K562 (cell line): ENCODE results near the gene CAMK1D. TPM values are rescaled to one million over a fixed set of nuclear protein-coding genes. Genes with fewer than 3 reads are reported as not detected.

Experiments used
- BACH1 ChIP-seq: fragments of 200-800 bp; sonication (Bioruptor generic); IDR thresholded peaks from 2 replicates; pipeline ENCODE4 v1.6.1; 2016; ENCODE audit warnings: missing genetic modification characterization, missing compliant biosample characterization
- CBX2 ChIP-seq: fragments of 200-600 bp; sonication (generic); IDR thresholded peaks from one replicate; pipeline ENCODE4 v1.6.1; 2012; ENCODE audit warnings: mild to moderate bottlenecking, low read length, inconsistent platforms; ENCODE audit not compliant: insufficient read depth, poor library complexity, severe bottlenecking
- HDAC6 ChIP-seq: IDR thresholded peaks from 2 replicates; pipeline ENCODE4 v1.6.1; 2012; ENCODE audit warnings: low read depth, mild to moderate bottlenecking, control low read depth, inconsistent platforms, low read length, moderate library complexity
- MTA3 ChIP-seq: fragments of 450-650 bp; formaldehyde crosslinking; IDR thresholded peaks from 2 replicates; pipeline ENCODE4 v1.6.1; 2017; ENCODE audit warnings: mild to moderate bottlenecking, borderline replicate concordance
- NCOA6 ChIP-seq: fragments of 450-650 bp; IDR thresholded peaks from 2 replicates; pipeline ENCODE4 v1.6.1; 2017; ENCODE audit warnings: mild to moderate bottlenecking
- RNF2 ChIP-seq: sonication (generic); IDR thresholded peaks from 2 replicates; pipeline ENCODE4 v1.6.1; 2016
- ZBTB8A ChIP-seq: fragments of 450-650 bp; IDR thresholded peaks from 2 replicates; pipeline ENCODE4 v1.6.1; 2018; ENCODE audit warnings: mild to moderate bottlenecking, moderate library complexity; ENCODE audit not compliant: partially characterized antibody
- ZNF197 ChIP-seq: fragments of 200-800 bp; sonication (Bioruptor generic); IDR thresholded peaks from 2 replicates; pipeline ENCODE4 v1.6.1; 2016; ENCODE audit warnings: low read depth, missing genetic modification characterization, missing compliant biosample characterization
- polyA plus RNA-seq, 8 experiments: library from polyadenylated mRNA; depleted of rRNA in 4 of 8; stranded (reverse) in 5 of 8; unstranded in 3 of 8; fragments of >200 nt; fragmentation: Nextera tagmentation in 2 of 8; fragmentation: Illumina TruSeq in 1 of 8; extraction: Ambion mirVana in 2 of 8; extraction: Trizol in 1 of 8; gene quantifications; 2 replicates each; pipeline versions ENCODE4 v1.2.1 to v1.2.3, GENCODE V29; 2011 to 2014; ENCODE audit warnings: inconsistent platforms in 1 of 8, missing spikeins in 1 of 8
- total RNA-seq, 7 experiments: library from RNA; depleted of rRNA in 6 of 7; stranded (reverse); fragments of >200 nt in 6 of 7; fragmentation: Illumina TruSeq in 2 of 7; extraction: Trizol in 2 of 7; gene quantifications; 2 replicates each; pipeline versions ENCODE4 v1.2.1 to v1.2.3, GENCODE V29; 2011 to 2021; ENCODE audit warnings: low replicate concordance in 1 of 7
- TF ChIP-seq, protein P1 (sequence below): sonication (generic); formaldehyde crosslinking; IDR thresholded peaks from 2 replicates; pipeline ENCODE4 v1.8.0; 2023; ENCODE audit warnings: missing genetic modification reagents, mild to moderate bottlenecking, borderline replicate concordance
- TF ChIP-seq, protein P2 (sequence below): sonication (generic); formaldehyde crosslinking; IDR thresholded peaks from 2 replicates; pipeline ENCODE4 v1.8.1; 2022; ENCODE audit warnings: missing genetic modification reagents
- TF ChIP-seq, protein P3 (sequence below): sonication (generic); formaldehyde crosslinking; IDR thresholded peaks from 2 replicates; pipeline ENCODE4 v1.8.1; 2023; ENCODE audit warnings: mild to moderate bottlenecking, missing genetic modification reagents

The CAMK1D gene
- total and polyA plus RNA-seq, 9 of the 15 experiments (the other 6 are each of a cell fraction or from before 2014, with no cell fraction given): 0.12 to 0.24 (median 0.20) TPM; not detected in 5

DNA sequence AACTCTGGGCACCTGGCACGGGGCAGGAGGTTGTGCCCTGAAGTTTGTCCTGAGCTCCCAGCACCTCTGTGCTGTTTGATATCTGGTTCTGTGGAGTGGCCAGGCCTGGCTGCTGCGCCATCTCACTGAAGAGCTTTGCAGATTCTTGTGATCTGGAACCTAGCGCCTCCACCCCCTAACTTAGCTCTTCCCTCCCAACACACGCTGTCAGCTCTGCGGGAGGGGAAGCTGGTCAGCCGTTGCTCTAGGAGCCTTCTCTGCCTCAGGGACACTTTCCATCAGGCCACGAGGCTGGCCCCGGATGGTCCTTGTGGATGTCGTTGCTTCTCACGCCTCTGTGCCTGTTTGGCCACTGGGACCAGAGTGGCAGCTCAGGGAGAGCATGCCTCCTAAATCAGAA, 438.9 kb downstream of the CAMK1D start (continued):
- TF ChIP-seq, protein P1, sequence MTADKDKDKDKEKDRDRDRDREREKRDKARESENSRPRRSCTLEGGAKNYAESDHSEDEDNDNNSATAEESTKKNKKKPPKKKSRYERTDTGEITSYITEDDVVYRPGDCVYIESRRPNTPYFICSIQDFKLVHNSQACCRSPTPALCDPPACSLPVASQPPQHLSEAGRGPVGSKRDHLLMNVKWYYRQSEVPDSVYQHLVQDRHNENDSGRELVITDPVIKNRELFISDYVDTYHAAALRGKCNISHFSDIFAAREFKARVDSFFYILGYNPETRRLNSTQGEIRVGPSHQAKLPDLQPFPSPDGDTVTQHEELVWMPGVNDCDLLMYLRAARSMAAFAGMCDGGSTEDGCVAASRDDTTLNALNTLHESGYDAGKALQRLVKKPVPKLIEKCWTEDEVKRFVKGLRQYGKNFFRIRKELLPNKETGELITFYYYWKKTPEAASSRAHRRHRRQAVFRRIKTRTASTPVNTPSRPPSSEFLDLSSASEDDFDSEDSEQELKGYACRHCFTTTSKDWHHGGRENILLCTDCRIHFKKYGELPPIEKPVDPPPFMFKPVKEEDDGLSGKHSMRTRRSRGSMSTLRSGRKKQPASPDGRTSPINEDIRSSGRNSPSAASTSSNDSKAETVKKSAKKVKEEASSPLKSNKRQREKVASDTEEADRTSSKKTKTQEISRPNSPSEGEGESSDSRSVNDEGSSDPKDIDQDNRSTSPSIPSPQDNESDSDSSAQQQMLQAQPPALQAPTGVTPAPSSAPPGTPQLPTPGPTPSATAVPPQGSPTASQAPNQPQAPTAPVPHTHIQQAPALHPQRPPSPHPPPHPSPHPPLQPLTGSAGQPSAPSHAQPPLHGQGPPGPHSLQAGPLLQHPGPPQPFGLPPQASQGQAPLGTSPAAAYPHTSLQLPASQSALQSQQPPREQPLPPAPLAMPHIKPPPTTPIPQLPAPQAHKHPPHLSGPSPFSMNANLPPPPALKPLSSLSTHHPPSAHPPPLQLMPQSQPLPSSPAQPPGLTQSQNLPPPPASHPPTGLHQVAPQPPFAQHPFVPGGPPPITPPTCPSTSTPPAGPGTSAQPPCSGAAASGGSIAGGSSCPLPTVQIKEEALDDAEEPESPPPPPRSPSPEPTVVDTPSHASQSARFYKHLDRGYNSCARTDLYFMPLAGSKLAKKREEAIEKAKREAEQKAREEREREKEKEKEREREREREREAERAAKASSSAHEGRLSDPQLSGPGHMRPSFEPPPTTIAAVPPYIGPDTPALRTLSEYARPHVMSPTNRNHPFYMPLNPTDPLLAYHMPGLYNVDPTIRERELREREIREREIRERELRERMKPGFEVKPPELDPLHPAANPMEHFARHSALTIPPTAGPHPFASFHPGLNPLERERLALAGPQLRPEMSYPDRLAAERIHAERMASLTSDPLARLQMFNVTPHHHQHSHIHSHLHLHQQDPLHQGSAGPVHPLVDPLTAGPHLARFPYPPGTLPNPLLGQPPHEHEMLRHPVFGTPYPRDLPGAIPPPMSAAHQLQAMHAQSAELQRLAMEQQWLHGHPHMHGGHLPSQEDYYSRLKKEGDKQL: no peak
- TF ChIP-seq MTA3 (no peak), ZBTB8A (no peak), NCOA6 (no peak), RNF2 (no peak), ZNF197 (CRISPR knock-in tag) (no peak), HDAC6 (no peak), BACH1 (no peak), CBX2 (no peak)
- TF ChIP-seq, protein P2, sequence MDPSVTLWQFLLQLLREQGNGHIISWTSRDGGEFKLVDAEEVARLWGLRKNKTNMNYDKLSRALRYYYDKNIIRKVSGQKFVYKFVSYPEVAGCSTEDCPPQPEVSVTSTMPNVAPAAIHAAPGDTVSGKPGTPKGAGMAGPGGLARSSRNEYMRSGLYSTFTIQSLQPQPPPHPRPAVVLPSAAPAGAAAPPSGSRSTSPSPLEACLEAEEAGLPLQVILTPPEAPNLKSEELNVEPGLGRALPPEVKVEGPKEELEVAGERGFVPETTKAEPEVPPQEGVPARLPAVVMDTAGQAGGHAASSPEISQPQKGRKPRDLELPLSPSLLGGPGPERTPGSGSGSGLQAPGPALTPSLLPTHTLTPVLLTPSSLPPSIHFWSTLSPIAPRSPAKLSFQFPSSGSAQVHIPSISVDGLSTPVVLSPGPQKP (CRISPR knock-in tag): no peak
- TF ChIP-seq, protein P3, sequence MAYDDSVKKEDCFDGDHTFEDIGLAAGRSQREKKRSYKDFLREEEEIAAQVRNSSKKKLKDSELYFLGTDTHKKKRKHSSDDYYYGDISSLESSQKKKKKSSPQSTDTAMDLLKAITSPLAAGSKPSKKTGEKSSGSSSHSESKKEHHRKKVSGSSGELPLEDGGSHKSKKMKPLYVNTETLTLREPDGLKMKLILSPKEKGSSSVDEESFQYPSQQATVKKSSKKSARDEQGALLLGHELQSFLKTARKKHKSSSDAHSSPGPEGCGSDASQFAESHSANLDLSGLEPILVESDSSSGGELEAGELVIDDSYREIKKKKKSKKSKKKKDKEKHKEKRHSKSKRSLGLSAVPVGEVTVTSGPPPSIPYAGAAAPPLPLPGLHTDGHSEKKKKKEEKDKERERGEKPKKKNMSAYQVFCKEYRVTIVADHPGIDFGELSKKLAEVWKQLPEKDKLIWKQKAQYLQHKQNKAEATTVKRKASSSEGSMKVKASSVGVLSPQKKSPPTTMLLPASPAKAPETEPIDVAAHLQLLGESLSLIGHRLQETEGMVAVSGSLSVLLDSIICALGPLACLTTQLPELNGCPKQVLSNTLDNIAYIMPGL (CRISPR knock-in tag): no peak
